GM19193 (cell line): ENCODE results near the gene ANP32B.

ENCODE experiments used
- POLR2A ChIP-seq: IDR thresholded peaks from 4 replicates; pipeline ENCODE4 v1.6.1; 2011; ENCODE audit not compliant: insufficient read depth, insufficient read length; ENCODE audit errors: extremely low read depth

Gene ANP32B

GRCh38 chr9:98011122-98011521 lies 28.0 kb downstream of the ANP32B start:
- no peak for TF ChIP-seq POLR2A

DNA sequence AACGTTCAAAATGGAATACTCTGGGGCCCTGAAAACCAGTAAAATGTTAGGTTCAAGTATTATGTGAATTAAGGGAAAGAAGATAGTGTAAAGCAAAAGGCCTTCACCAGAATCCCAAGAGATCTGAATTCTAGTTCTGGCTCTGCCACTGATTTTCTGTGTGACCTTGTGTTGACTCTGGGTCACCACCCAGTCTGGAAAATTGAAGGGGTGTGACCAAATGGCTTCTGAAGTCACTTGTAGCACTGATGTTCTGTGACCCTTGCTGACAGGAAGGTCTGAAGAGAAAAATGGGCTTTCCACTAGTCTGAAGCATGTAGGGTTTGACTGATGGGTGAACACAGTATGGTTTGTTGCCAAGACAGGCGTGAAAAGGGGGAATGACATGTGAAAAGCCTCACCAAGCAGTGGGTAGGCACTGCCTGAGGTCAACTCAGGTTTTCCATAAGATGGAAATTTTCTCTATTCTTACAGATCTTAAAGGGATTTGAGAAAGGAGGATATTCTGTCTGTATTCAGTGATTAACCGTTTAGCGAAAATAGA lies 33.1 kb downstream of the ANP32B start:
- TF ChIP-seq POLR2A, result no peak

DNA sequence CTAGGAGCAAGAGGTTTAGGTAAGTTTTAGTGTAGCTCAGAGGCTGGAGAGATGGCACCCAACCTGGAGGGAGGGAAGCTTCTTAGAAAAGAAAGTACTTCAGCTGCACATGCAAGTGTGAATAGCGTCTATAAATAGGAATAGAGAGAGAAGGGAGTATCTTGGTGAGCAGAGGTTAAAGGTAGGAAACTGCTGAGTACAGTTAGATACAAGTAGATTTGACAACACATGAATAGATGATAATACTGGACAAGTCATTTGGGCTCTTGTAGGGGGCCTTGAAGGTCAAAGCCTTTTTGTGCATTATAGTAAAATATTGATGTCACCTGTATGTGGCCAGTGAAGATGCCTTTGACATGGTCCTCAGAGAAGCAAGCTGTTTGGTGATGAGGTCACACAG lies 34.2 kb downstream of the ANP32B start:
- TF ChIP-seq POLR2A, result no peak

DNA sequence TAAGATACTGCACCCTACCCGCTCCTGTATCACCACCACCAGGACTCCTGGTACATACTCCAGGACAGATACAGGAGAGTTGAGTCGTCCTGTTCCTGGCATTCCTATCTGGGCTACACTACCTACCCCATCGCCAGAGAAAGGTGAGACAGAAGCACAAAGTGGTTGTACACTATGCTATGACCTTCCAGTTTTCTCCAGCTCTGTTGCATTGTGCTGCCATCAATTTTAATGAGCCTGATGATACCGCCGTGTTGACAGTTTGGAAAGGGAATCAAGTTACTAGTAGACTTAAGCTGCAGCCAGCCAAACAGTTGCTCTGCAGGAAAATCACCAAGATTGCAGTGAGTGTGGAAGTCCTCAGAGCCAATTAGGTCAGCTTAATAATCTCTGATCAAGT lies 35.2 kb downstream of the ANP32B start:
- no peak for TF ChIP-seq POLR2A

DNA sequence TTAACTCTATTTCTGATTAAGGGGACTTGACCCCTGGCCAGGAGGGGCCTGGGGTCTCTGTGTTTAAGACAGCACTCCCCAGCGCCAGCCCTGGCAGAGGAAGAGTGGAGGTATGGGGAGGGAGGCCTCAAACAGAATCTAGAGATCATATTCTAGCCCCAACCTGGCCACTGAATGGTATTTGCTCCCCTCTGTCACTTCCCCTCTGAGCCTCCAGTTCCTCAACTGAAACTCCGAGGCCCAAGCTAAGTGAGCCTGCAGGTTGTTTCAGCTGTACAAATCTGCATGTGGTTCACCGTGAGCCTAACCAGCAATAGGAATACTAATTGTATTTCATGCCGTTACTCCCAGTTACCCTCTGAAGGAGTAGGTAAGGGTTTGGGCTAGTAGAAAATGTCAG lies 36.0 kb downstream of the ANP32B start:
- no peak for TF ChIP-seq POLR2A

- TF ChIP-seq POLR2A, result no peak
Measured at GRCh38 chr9:98020476-98021145, 37.5 kb downstream of the ANP32B start.

- no peak for TF ChIP-seq POLR2A
Measured at GRCh38 chr9:98021306-98022040, 38.3 kb downstream of the ANP32B start.

- TF ChIP-seq POLR2A, result no peak
Measured at GRCh38 chr9:98022447-98022846, 39.3 kb downstream of the ANP32B start.

GRCh38 chr9:98024702-98025101 lies 41.6 kb downstream of the ANP32B start:
- TF ChIP-seq POLR2A, result no peak

- TF ChIP-seq POLR2A, result no peak
Measured at GRCh38 chr9:98031169-98031568, 48.0 kb downstream of the ANP32B start.

DNA sequence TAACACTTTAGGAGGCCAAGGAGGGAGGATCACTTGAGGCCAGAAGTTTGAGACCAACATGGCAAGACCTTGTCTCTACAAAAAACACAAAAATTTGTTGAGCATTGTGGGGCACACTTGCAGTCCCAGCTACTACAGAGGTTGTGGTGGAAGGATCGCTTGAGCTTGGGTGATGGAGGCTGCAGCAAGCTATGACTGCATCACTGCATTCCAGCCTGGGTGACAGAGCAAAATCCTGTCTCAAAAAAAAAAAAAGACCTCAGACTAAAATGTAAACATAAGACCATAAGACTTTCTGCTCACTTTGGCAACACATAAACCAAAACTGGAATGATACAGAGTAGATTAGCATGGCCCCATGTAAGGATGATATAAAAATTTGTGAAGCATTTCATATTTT lies 48.8 kb downstream of the ANP32B start:
- no peak for TF ChIP-seq POLR2A

DNA sequence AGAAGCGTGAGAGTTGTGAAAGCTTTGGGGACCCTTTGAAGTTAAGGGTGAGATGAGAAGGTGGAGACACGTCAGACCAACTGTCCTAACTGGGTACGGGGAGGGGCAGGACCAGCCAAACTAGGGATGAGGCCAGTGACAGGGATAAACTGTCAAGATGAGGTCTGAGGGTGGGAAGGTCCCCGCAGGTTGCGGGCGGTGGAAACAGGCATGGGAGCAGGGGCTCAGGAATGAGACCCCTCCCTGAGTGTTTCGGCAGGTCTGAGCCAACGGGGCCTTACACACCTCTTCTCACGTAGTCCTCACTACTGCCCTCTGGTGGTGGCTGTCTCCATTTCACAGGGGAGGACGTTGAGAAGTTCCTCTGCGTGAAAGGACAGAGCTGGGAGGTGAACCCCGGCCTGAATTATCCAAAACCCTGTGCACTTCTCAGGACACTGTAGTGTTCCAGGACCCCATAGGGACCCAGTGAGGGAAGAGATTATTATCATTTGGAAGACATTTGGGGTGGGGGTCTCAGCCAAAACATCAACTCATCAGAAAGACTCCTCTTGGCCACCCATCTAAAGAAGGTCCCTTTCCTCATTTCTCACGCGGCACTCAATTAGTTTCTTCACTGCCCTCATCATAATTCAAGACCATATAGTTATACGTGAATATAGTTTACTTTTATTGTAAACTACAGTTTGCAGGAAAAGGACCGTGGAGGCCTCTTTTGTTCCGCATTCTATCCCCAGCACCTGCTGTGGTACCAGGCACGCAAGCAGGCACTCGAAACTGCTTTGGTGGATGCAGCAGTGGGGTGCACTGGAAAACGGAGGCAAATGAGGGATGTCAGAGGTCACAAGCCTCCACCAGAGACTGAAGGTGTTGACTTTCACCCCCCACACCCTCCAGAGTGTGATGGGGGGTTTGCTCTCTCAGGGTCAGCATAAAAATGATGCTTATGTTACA lies 51.7 kb downstream of the ANP32B start:
- TF ChIP-seq POLR2A, result no peak

DNA sequence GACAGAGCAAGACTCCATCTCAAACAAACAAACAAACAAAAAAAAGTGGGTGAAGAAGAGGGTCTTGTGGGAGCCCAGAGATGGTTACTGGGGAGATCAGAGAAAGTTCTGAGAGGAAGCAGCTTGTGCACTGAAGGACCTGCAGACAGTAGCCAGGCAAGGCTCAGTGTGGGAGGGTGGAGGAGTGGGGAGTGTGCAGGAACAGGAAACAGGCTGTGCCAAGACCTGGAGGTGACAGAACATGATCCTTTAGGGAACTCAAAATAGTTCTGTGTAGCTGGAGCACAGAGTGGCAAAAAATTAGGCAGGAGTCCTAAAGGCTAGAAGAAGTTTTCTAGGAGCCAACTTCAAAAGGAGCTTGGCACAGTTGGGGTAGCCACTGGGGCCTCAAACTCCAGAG lies 54.2 kb downstream of the ANP32B start:
- no peak for TF ChIP-seq POLR2A

DNA sequence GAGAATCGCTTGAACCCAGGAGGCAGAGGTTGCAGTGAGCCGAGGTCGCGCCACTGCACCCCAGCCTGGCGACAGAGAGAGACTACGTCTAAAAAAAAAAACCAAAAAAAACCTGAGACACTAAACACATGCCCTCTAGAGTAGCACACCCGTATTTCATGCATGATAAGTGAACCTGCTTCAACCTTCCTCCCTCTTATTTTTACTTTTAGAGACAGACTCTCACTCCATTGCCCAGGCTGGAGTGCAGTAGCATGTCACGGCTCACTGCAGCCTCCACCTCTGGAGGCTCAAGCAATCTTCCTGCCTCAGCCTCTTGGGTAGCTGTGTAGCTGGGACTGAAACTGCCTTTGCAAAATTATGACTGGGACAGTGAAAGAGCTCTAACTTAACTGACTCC lies 55.8 kb downstream of the ANP32B start:
- TF ChIP-seq POLR2A, result no peak

DNA sequence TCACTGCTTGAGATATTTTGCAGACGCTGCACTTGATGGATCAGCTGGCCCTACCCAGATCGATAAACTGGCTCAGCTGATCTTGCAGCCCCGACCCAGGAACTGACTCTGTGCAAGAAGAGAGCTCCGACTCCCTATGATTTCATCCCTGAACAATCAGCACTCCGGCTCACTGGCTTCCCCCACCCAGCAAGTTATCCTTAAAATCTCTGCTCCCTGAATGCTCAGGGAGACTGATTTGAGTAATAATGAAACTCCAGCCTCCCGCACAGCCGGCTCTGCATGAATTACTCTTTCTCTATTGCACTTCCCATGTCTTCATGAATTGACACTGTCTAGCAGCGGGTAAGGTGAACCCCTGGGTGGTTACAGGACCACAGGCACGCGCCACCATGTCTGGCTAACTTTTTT lies 56.5 kb downstream of the ANP32B start:
- TF ChIP-seq POLR2A, result no peak
